ENCODE measurements around the gene SHLD1. TPM values are rescaled to one million over a fixed set of nuclear protein-coding genes. Genes with fewer than 3 reads are reported as not detected.

SHLD1 gene
- total RNA-seq, 1 experiment from 2014 or later: 2.4 TPM

DNA sequence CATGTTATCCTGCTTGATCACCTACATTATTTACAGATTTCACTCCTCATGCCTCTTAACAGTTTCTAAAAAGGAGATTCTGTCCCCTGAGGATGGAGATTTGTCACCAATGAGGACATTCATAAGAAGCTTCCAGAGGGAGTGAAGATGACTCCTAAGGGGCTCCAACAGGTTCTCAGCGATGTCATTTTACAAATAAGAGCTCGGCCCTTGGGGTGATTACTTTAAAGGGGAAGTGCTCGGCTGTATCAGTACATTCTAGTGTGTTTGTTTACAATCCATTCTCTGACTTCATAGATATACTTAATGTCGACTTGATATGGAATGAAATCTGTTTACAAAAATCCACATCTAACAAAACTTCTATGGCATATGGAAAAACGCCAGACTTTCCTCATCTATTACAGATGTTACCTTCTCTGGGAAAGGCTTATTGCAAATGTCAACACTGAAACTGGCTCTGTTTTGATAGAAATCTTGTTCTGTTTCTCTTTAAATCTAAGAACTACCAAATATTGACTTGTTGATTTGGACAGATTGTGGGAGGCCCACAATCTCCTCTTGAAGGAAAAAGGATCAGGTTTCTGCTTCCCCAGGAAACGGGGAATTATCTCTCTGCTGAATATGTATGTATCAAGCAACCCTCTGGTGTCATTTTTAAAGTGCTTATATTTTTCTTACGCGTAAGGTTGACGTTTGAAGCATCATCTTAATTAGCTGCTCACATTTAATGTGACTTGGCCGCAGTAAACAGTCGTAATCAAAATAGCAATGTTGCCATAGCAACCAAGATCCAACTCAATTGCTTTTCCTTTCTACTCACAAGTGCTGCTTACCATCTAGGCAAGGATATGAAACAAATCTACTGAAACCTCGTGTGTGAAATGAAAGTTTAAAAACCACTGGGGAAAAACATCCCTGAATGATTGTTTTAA, 95.7 kb downstream of the SHLD1 start:
- Histone ChIP-seq H3K27me3 (ENCODE audit: insufficient read depth, low read length) (no peaks in the 10 kb centered on the region), H3K4me3 (replicated peaks in 1 of 2; ENCODE audit: low read depth in 1 of 2, low read length in 2 of 2) (no peak overlapping the region), H3K79me2 (ENCODE audit: insufficient read depth, low read length) (no peaks in the 10 kb centered on the region), H3K9ac (ENCODE audit: low read length) (no peak overlapping the region), H3K27ac (ENCODE audit: low read depth, low read length) (no peak overlapping the region), H2AFZ (ENCODE audit: low read depth, low read length, poor library complexity, severe bottlenecking) (no peak overlapping the region), H4K20me1 (ENCODE audit: insufficient read depth) (no peaks in the 10 kb centered on the region), H3K36me3 (ENCODE audit: control insufficient read depth in 1 of 2, insufficient read depth in 2 of 2, low read length in 2 of 2) (no peaks in the 10 kb centered on the region), H3K9me3 (ENCODE audit: control insufficient read depth in 1 of 2, insufficient read depth in 1 of 2, low read depth in 1 of 2, low read length in 2 of 2) (no peaks in the 10 kb centered on the region), H3K4me2 (ENCODE audit: low read length) (no peak overlapping the region), H3K9me2 (ENCODE audit: insufficient read depth) (no peaks in the 10 kb centered on the region), H3K4me1 (ENCODE audit: control insufficient read depth in 1 of 2, insufficient read depth in 2 of 2, low read length in 2 of 2) (peaks cover 8 to 9% of the 10 kb centered on the region in 2 experiments; a peak in 3 of 4 replicates)
- no peak for TF ChIP-seq EZH2phosphoT487 (IDR thresholded peaks at IDR 0.05; ENCODE audit: borderline replicate concordance)
- no peak for TF ChIP-seq JUND (IDR thresholded peaks at IDR 0.05)
- no peak for TF ChIP-seq FOSL1 (IDR thresholded peaks at IDR 0.05; ENCODE audit: low read depth)
- TF ChIP-seq, protein P1, sequence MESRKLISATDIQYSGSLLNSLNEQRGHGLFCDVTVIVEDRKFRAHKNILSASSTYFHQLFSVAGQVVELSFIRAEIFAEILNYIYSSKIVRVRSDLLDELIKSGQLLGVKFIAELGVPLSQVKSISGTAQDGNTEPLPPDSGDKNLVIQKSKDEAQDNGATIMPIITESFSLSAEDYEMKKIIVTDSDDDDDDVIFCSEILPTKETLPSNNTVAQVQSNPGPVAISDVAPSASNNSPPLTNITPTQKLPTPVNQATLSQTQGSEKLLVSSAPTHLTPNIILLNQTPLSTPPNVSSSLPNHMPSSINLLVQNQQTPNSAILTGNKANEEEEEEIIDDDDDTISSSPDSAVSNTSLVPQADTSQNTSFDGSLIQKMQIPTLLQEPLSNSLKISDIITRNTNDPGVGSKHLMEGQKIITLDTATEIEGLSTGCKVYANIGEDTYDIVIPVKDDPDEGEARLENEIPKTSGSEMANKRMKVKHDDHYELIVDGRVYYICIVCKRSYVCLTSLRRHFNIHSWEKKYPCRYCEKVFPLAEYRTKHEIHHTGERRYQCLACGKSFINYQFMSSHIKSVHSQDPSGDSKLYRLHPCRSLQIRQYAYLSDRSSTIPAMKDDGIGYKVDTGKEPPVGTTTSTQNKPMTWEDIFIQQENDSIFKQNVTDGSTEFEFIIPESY (IDR thresholded peaks at IDR 0.05; ENCODE audit: extremely low read depth, insufficient replicate concordance, low read length): no peak
- TF ChIP-seq SRF (IDR thresholded peaks at IDR 0.05; ENCODE audit: low read depth): no peak
- TF ChIP-seq ATF3 (IDR thresholded peaks at IDR 0.05): no peak
- no peak for TF ChIP-seq CTCF (IDR thresholded peaks at IDR 0.05 in 2 of 3, conservative IDR thresholded peaks at IDR 0.05 in 1 of 3; ENCODE audit: borderline replicate concordance in 1 of 3, insufficient read depth in 1 of 3, low read depth in 2 of 3, low read length in 2 of 3)
- intact Hi-C loops (cut with micrococcal nuclease): no loop called here
- ATAC-seq (no peak), DNase-seq (ENCODE audit: low read depth, low spot score) (no peak)
- ChIA-PET CTCF (no interaction called here), POLR2A (no interaction called here), RAD21 (ENCODE audit: low non-redundant PET in 1 of 2, low total read pairs in 2 of 2, uncharacterized antibody in 2 of 2, unreplicated experiment in 2 of 2) (no interaction called here)
- no TSS peak for BruUV-seq (replicated peaks)

Measured in HCT116 (cell line).